Measurements from ENCODE around the gene WDR47. TPM values are rescaled to one million over a fixed set of nuclear protein-coding genes. Genes with fewer than 3 reads are reported as not detected.

The WDR47 gene
- total and polyA plus RNA-seq, 10 of the 15 experiments (the other 5 are each of a cell fraction or from before 2014, with no cell fraction given) = 2.4 to 9.7 (median 5.9) TPM

DNA sequence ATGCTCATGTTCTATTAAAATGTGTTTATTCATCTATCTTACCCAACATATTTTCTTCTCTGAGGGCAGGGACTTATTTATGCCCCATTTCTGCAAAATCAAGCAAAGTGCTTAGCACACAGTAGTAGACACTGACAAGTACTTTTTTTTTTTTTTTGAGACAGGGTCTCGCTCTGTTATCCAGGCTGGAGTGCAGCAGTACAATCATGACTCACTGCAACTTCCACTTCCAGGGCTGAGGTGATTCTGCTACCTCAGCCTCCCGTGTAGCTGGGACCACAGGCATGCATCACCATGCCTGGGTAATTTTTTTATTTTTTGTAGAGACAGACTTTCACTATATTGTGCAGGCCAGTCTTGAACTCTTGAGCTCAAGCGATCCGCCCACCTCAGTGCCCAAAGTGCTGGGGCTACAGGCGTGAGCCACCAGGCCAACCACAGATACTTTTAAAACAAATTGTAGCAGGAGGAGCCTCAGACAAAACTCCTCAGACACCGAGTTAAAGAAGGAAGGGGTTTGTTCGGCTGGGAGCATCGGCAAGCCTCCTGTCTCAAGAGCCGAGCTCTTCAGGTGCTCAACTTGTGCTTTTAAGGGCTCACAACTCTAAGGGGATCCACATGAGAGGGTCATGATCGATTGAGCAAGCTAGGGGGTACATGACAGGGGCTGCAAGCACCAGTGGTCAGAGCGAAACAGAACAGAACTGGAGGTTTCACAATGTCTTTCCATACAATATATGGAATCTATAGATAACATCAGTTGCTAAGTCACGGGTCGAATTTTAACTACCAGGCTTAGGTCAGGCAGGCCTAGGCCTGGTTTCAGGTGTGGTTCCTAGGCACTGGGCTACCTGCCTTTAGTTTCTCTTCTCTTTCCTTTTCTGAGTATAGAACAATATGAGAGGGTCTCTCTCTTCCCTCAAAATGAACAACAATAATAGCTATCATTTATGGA, 42.9 kb upstream of the WDR47 start:
- 68% methylated on average over 13 of the region's 13 CpGs for WGBS (ENCODE audit: insufficient coverage, insufficient replicate concordance, low lambda C conversion rate, missing lambda C conversion rate)
- no peak overlapping the region for H2AFZ ChIP-seq (ENCODE audit: control insufficient read depth, low read depth, low read length)
- FAIRE-seq = no peak
- H3K27ac ChIP-seq (ENCODE audit: control insufficient read depth, insufficient read depth) = no peak overlapping the region
- CTCF ChIA-PET = interaction anchor here (0.7 to 1.5 kb wide), 3 partner anchors 10 to 1407 kb away, joined by 3 to 4 read pairs (median 4); partner anchors contain the start of gene ELAPOR1
- in situ Hi-C loops (cut with MboI) = no loop called here
- no peaks in the 10 kb centered on the region for H3K36me3 ChIP-seq (ENCODE audit: control insufficient read depth in 2 of 2, insufficient read depth in 2 of 2, low read length in 1 of 2)
- POLR2A ChIA-PET = interaction anchor here (1.9 kb wide), 1 partner anchor 15 kb away, joined by 11 read pairs; no protein-coding TSS in a partner anchor
- peaks cover 4% of the 10 kb centered on the region; the same call in 1 of the 2 replicates for H3K4me1 ChIP-seq (ENCODE audit: control insufficient read depth, insufficient read depth, low read length)
- H3K4me3 ChIP-seq = no peak overlapping the region
- SMC1A ChIA-PET (ENCODE audit: uncharacterized antibody, unreplicated experiment) = no interaction called here
- peak; percentile 35; the same call in 2 of the 3 replicates for ATAC-seq
- peaks cover 3% of the 10 kb centered on the region; the same call in 1 of the 2 replicates for H3K79me2 ChIP-seq (ENCODE audit: control insufficient read depth, insufficient read depth, low read length)
- H3K9me3 ChIP-seq (replicated peaks; ENCODE audit: control insufficient read depth, insufficient read depth, low read length) = no peaks in the 10 kb centered on the region
- H4K20me1 ChIP-seq (ENCODE audit: control insufficient read depth, insufficient read depth) = no peaks in the 10 kb centered on the region
- intact Hi-C loops (cut with micrococcal nuclease; ENCODE audit: unreplicated experiment) = no loop called here
- RAD21 ChIA-PET (ENCODE audit: unreplicated experiment) = no interaction called here
- no peak overlapping the region for H3K4me2 ChIP-seq (ENCODE audit: control insufficient read depth, insufficient read depth)
- no peak for DNase-seq (ENCODE audit: low read depth, low spot score)
- no TSS peak for BruUV-seq (replicated peaks)
- no peaks in the 10 kb centered on the region for H3K27me3 ChIP-seq (replicated peaks in 1 of 2; ENCODE audit: control insufficient read depth in 2 of 2, insufficient read depth in 2 of 2, low read length in 1 of 2)
- no peak overlapping the region for H3K9ac ChIP-seq (ENCODE audit: control insufficient read depth, insufficient read depth, low read length)
- TF ChIP-seq MXI1 (IDR thresholded peaks at IDR 0.05; ENCODE audit: low read depth, low read length) (no peak), E2F8 (IDR thresholded peaks at IDR 0.05; ENCODE audit: low read depth, partially characterized antibody) (no peak), ESRRA (IDR thresholded peaks at IDR 0.05; ENCODE audit: low read length) (no peak), MEF2A (IDR thresholded peaks at IDR 0.05; ENCODE audit: insufficient read depth, low read depth, low read length) (no peak), CREB1 (IDR thresholded peaks at IDR 0.05; ENCODE audit: low read depth) (no peak), BCL3 (IDR thresholded peaks at IDR 0.05; ENCODE audit: borderline replicate concordance, insufficient read depth, low read depth, low read length, poor library complexity, severe bottlenecking) (no peak), GATAD2B (conservative IDR thresholded peaks at IDR 0.05; ENCODE audit: low read depth) (no peak), RAD51 (IDR thresholded peaks at IDR 0.05) (no peak), IKZF1 (conservative IDR thresholded peaks at IDR 0.05) (no peak), BHLHE40 (IDR thresholded peaks at IDR 0.05; ENCODE audit: borderline replicate concordance in 1 of 2, low read depth in 2 of 2, low read length in 1 of 2) (no peak), MYB (IDR thresholded peaks at IDR 0.05; ENCODE audit: borderline replicate concordance, low read depth, low read length) (no peak), MTA3 (IDR thresholded peaks at IDR 0.05; ENCODE audit: borderline replicate concordance, low read length) (no peak), EP300 (IDR thresholded peaks at IDR 0.05; ENCODE audit: borderline replicate concordance in 1 of 2, control insufficient read depth in 1 of 2, low read depth in 2 of 2, low read length in 2 of 2) (no peak), PKNOX1 (IDR thresholded peaks at IDR 0.05) (no peak)
- TF ChIP-seq, protein P1, sequence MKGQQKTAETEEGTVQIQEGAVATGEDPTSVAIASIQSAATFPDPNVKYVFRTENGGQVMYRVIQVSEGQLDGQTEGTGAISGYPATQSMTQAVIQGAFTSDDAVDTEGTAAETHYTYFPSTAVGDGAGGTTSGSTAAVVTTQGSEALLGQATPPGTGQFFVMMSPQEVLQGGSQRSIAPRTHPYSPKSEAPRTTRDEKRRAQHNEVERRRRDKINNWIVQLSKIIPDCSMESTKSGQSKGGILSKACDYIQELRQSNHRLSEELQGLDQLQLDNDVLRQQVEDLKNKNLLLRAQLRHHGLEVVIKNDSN (IDR thresholded peaks at IDR 0.05; ENCODE audit: borderline replicate concordance, extremely low read length, insufficient read depth, low read depth, low read length) = no peak
